Gastroesophageal sphincter (tissue), 4 donors: ENCODE measurements around the gene PTPRN2. TPM values are rescaled to one million over a fixed set of nuclear protein-coding genes. Genes with fewer than 3 reads are reported as not detected.

ENCODE experiments used
- ATAC-seq: fragments of 150-250 bp; one replicate; pipeline ENCODE4 v1.9.1; 2016; ENCODE audit warnings: mild to moderate bottlenecking, moderate library complexity
- H3K27ac ChIP-seq, 4 donors: fragments of 200-600 bp; sonication (generic) in 3 of 4; 1 replicate in 3 of 4; 2 replicates in 1 of 4; pipeline ENCODE4 v1.5.1; 2016 to 2019
- H3K27me3 ChIP-seq: fragments of 200-600 bp; sonication (generic); one replicate; pipeline ENCODE4 v1.5.1; 2019
- H3K36me3 ChIP-seq, 2 donors: fragments of 200-600 bp; sonication (generic); one replicate each; pipeline ENCODE4 v1.5.1; 2019; ENCODE audit warnings: control low read depth in 1 of 2
- H3K4me1 ChIP-seq, 3 donors: fragments of 200-600 bp; sonication (generic); 1 replicate in 2 of 3; 2 replicates in 1 of 3; pipeline ENCODE4 v1.5.1; 2016 to 2019; ENCODE audit warnings: control low read depth in 2 of 3
- H3K4me3 ChIP-seq, 2 donors: fragments of 200-600 bp; sonication (generic); one replicate each; pipeline ENCODE4 v1.5.1; 2019; ENCODE audit warnings: mild to moderate bottlenecking in 1 of 2, moderate library complexity in 1 of 2
- H3K9me3 ChIP-seq, 3 donors: fragments of 200-600 bp; sonication (generic); one replicate each; pipeline ENCODE4 v1.5.1; 2017 to 2019; ENCODE audit warnings: control low read depth in 2 of 3
- EP300 ChIP-seq: sonication (generic); formaldehyde crosslinking; IDR thresholded peaks from one replicate; pipeline ENCODE4 v1.6.1; 2017; ENCODE audit warnings: antibody characterized with exemption, mild to moderate bottlenecking
- POLR2A ChIP-seq, 2 donors: fragments of 450-650 bp; IDR thresholded peaks; one replicate each; pipeline ENCODE4 v1.6.1; 2017; ENCODE audit warnings: antibody characterized with exemption in 2 of 2, mild to moderate bottlenecking in 2 of 2, moderate library complexity in 1 of 2
- POLR2AphosphoS5 ChIP-seq: sonication (generic); formaldehyde crosslinking; IDR thresholded peaks from one replicate; pipeline ENCODE4 v1.6.1; 2017; ENCODE audit warnings: antibody characterized with exemption
- WGBS, 2 donors: methylation state at CpG; one replicate each; pipeline ENCODE4 v1.1.5; 2018; ENCODE audit warnings: low coverage in 1 of 2; 5-methylcytosine and 5-hydroxymethylcytosine counted together
- total RNA-seq, 4 donors: library from RNA; depleted of rRNA; stranded (reverse); fragments of >200 nt; gene quantifications; one replicate each; pipeline ENCODE4 v1.1.0, GENCODE V29; 2016
- TF ChIP-seq, protein P1 (sequence below), 4 experiments: fragments of 200-600 bp in 2 of 4; fragments of 450-650 bp in 2 of 4; sonication (generic) in 1 of 4; IDR thresholded peaks; one replicate each; pipeline ENCODE4 v1.5.1; 2017 to 2019; ENCODE audit warnings: antibody characterized with exemption in 4 of 4, mild to moderate bottlenecking in 2 of 4, moderate library complexity in 2 of 4

PTPRN2 gene
- total RNA-seq, 4 donors from 2014 or later, result 1.7 to 4.7 (median 3.3) TPM

GRCh38 chr7:158495216-158495615 is 92.4 kb downstream of the PTPRN2 start:
- ATAC-seq, result no peak
- TF ChIP-seq POLR2A (IDR thresholded peaks at IDR 0.05) (no peak), POLR2AphosphoS5 (no peak), EP300 (no peak)
- TF ChIP-seq, protein P1, sequence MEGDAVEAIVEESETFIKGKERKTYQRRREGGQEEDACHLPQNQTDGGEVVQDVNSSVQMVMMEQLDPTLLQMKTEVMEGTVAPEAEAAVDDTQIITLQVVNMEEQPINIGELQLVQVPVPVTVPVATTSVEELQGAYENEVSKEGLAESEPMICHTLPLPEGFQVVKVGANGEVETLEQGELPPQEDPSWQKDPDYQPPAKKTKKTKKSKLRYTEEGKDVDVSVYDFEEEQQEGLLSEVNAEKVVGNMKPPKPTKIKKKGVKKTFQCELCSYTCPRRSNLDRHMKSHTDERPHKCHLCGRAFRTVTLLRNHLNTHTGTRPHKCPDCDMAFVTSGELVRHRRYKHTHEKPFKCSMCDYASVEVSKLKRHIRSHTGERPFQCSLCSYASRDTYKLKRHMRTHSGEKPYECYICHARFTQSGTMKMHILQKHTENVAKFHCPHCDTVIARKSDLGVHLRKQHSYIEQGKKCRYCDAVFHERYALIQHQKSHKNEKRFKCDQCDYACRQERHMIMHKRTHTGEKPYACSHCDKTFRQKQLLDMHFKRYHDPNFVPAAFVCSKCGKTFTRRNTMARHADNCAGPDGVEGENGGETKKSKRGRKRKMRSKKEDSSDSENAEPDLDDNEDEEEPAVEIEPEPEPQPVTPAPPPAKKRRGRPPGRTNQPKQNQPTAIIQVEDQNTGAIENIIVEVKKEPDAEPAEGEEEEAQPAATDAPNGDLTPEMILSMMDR (IDR thresholded peaks at IDR 0.05), result no peak
- peaks cover 59% of the 10 kb centered on the region for H3K27me3 ChIP-seq

DNA sequence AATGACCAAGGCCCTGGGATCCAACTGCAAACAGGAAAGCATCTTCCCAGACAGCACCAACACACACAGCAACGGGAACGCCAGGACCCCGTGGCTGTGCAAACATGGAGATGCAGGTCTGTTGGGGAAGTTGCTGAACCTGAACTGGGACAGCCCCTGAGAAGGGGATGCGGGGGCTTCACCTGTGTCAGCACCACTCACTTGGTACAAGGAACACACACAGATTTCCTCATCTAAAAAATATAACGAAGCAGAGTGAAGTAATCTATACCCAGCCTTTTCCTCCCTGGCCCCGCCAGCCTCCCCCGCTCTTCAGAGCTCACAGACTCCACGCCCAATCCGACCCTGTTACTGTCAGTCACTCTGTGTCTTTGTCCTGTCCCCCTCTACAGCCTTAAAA is 93.0 kb downstream of the PTPRN2 start:
- no peak for TF ChIP-seq EP300
- TF ChIP-seq, protein P1 (IDR thresholded peaks at IDR 0.05), result no peak
- TF ChIP-seq POLR2AphosphoS5, result no peak
- TF ChIP-seq POLR2A (IDR thresholded peaks at IDR 0.05), result no peak
- peaks cover 0 to 5% (median 0%) of the 10 kb centered on the region in 3 donors for H3K4me1 ChIP-seq
- ATAC-seq, result no peak
- H3K27me3 ChIP-seq, result peaks cover 65% of the 10 kb centered on the region
- H3K9me3 ChIP-seq, result no peaks in the 10 kb centered on the region
- WGBS, 2 donors, result 59 to 80% methylated on average over 1 to 5 of the region's 9 CpGs
- H3K36me3 ChIP-seq, result no peaks in the 10 kb centered on the region
- no peak overlapping the region for H3K4me3 ChIP-seq
- no peak overlapping the region for H3K27ac ChIP-seq

More at GRCh38 chr7:158495216-158495615, 92.4 kb downstream of the PTPRN2 start:
- no peaks in the 10 kb centered on the region for H3K36me3 ChIP-seq
- no peak overlapping the region for H3K27ac ChIP-seq
- no peak overlapping the region for H3K4me3 ChIP-seq
- H3K9me3 ChIP-seq, result no peaks in the 10 kb centered on the region
- peaks cover 0 to 5% (median 0%) of the 10 kb centered on the region in 3 donors for H3K4me1 ChIP-seq
- WGBS, 2 donors, result 45 to 52% methylated on average over 2 to 4 of the region's 5 CpGs

DNA sequence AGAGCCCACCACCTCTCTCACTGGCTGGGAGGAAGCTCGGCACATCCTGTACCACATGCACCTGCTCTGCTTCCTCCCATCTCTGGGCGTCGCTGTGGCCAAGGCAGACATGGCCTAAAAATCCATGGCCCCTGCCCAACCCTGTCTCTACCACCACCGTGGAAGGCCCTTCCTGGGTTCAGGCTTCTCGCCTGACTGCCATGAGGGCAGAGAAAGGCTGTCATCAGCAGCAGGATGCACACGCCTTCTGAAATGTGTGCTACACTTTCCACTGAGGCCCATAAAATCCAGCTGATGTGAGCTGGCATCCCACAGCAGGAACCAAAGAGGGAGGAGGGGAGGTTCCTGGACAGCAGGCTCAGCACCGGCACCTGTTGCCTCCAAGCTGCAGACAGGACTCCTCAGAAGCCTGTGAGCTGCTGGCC is 93.4 kb downstream of the PTPRN2 start:
- Histone ChIP-seq H3K4me3 (no peak overlapping the region), H3K4me1 (peaks cover 0 to 5% (median 0%) of the 10 kb centered on the region in 3 donors), H3K27me3 (peaks cover 70% of the 10 kb centered on the region), H3K27ac (no peak overlapping the region), H3K36me3 (no peaks in the 10 kb centered on the region), H3K9me3 (no peaks in the 10 kb centered on the region)
- ATAC-seq, result no peak
- 40 to 60% methylated on average over 1 to 3 of the region's 7 CpGs for WGBS, 2 donors
- TF ChIP-seq POLR2A (IDR thresholded peaks at IDR 0.05) (no peak), POLR2AphosphoS5 (no peak), EP300 (no peak)
- TF ChIP-seq, protein P1 (IDR thresholded peaks at IDR 0.05), result no peak

GRCh38 chr7:158492367-158492764 is 95.3 kb downstream of the PTPRN2 start:
- Histone ChIP-seq H3K27me3 (peaks cover 73% of the 10 kb centered on the region), H3K4me3 (no peak overlapping the region), H3K36me3 (no peaks in the 10 kb centered on the region), H3K27ac (no peak overlapping the region), H3K4me1 (peaks cover 0 to 5% (median 0%) of the 10 kb centered on the region in 3 donors), H3K9me3 (no peaks in the 10 kb centered on the region)
- TF ChIP-seq, protein P1 (IDR thresholded peaks at IDR 0.05), result no peak
- TF ChIP-seq EP300 (no peak), POLR2A (IDR thresholded peaks at IDR 0.05) (no peak), POLR2AphosphoS5 (no peak)
- 65 to 75% methylated on average over 2 to 5 of the region's 5 CpGs for WGBS, 2 donors
- ATAC-seq, result no peak

- ATAC-seq, result no peak
- peaks cover 0 to 5% (median 0%) of the 10 kb centered on the region in 3 donors for H3K4me1 ChIP-seq
- TF ChIP-seq EP300, result no peak
- no peak for TF ChIP-seq POLR2AphosphoS5
- TF ChIP-seq, protein P1 (IDR thresholded peaks at IDR 0.05), result no peak
- TF ChIP-seq POLR2A (IDR thresholded peaks at IDR 0.05), result no peak
- no peaks in the 10 kb centered on the region for H3K36me3 ChIP-seq
- H3K9me3 ChIP-seq, result no peaks in the 10 kb centered on the region
- H3K27ac ChIP-seq, result no peak overlapping the region
- peaks cover 69% of the 10 kb centered on the region for H3K27me3 ChIP-seq
- H3K4me3 ChIP-seq, result no peak overlapping the region
- 73 to 81% methylated on average over 4 of the region's 11 CpGs for WGBS, 2 donors
Observed at GRCh38 chr7:158491094-158491493, 96.5 kb downstream of the PTPRN2 start.
